Endothelial cell of coronary artery (primary cell): ENCODE measurements around the gene TBCK. TPM values are rescaled to one million over a fixed set of nuclear protein-coding genes. Genes with fewer than 3 reads are reported as not detected.

ENCODE experiments used
- total RNA-seq: library from RNA; depleted of rRNA; stranded (reverse); fragments of >200 nt; gene quantifications from 2 replicates; pipeline ENCODE4 v1.2.3, GENCODE V29; 2014

TBCK gene
- 22.4 and 38.8 TPM in 2 replicates for total RNA-seq

DNA sequence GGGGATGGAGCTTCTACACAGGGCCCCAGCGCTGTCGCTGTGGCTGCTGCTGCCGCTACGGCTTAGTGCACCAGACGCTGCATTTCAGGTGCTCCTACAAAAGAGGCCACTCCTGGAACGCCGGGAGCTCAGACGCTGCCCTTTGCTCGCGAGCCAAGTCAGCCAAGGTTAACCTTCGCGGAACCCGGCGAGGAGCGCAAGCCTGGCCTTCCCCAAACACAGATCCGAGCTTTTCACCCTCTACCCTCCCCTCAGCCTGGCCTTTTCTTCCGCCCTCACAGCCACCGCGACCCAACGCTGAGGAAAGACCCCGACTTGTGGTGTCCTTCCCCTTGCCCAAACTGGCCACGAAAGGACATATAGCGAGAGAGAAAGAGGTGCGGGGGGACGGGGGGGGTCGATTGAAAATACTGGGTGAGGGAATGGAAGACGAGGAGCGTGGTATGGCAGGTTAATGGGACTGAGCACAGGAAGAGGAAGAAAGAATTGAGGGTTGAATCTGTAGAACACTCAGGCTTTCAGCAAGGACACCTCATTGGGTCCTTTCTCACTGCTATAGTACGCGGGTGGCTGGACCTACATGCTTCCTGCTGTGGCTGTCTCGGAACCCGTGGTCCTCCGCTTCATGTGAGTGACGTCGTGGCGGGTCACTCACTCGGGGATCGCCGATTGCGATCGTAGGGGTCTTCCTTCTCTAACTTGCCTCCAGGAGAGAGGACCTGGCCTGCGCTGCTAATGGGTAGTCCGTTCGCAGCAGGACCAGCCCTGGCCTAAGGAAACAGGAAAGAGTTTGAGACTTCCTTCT, at the start of gene TBCK, which contains the start of gene AIMP1:
Gene TBCK, minus strand, starts transcription at position 242 of the 805 bp plus-strand sequence. CDS start 7,249 bp downstream, outside the sequence.
Gene AIMP1, plus strand, starts transcription at position 583 of the 805 bp plus-strand sequence. CDS start 8,460 bp downstream, outside the sequence.

Other genes with a start within 250 kb of the TBCK start
- gene AIMP1, start 341 bp upstream of the TBCK start, total RNA-seq: 21.6 and 22.8 TPM in 2 replicates
- not detected in 2 replicates for gene GIMD1, start 52.6 kb upstream of the TBCK start, total RNA-seq